A549 (cell line): ENCODE results near the gene THYN1.
"Not testable (repeated sequence)": the region's sequence is repeated elsewhere in the genome, so short reads cannot be mapped to it uniquely, and the experiment has no call there.

Experiments used
- BHLHE40 ChIP-seq: IDR thresholded peaks from 2 replicates; pipeline ENCODE4 v1.6.1; 2012; ENCODE audit warnings: low read depth, low read length, inconsistent platforms
- CTCF ChIP-seq: fragments of >200 bp; sonication (Bioruptor Twin); formaldehyde crosslinking; IDR thresholded peaks from 3 replicates; pipeline ENCODE4 v1.5.1; 2016
- EP300 ChIP-seq, 2 experiments: fragments of >200 bp; sonication (Bioruptor Twin); formaldehyde crosslinking; IDR thresholded peaks; 2 replicates in 1 of 2; 3 replicates in 1 of 2; pipeline ENCODE4 v1.6.1; 2016 to 2017
- HDAC2 ChIP-seq: fragments of 200-600 bp; sonication (generic); IDR thresholded peaks from 2 replicates; pipeline ENCODE4 v1.6.1; 2016
- HEYL ChIP-seq: fragments of 250-450 bp; sonication (Bioruptor Pico); IDR thresholded peaks from 2 replicates; pipeline ENCODE4 v1.8.0; 2021; ENCODE audit warnings: mild to moderate bottlenecking, moderate library complexity
- HMGXB4 ChIP-seq: fragments of 250-450 bp; sonication (Bioruptor Pico); IDR thresholded peaks from 2 replicates; pipeline ENCODE4 v1.5.0; 2021; ENCODE audit warnings: mild to moderate bottlenecking, moderate library complexity, borderline replicate concordance
- MAFK ChIP-seq: fragments of 450-650 bp; IDR thresholded peaks from 2 replicates; pipeline ENCODE4 v1.6.1; 2014; ENCODE audit not compliant: partially characterized antibody
- NR3C1 ChIP-seq: fragments of >200 bp; sonication (Bioruptor Twin); formaldehyde crosslinking; IDR thresholded peaks from 3 replicates; pipeline ENCODE4 v1.6.1; 2017
- POLR2A ChIP-seq: IDR thresholded peaks from 2 replicates; pipeline ENCODE4 v1.6.1; 2012; ENCODE audit warnings: mild to moderate bottlenecking, low read length
- RAD21 ChIP-seq, 2 experiments: fragments of >200 bp in 1 of 2; sonication (Bioruptor Twin) in 1 of 2; formaldehyde crosslinking in 1 of 2; IDR thresholded peaks in 1 of 2; conservative IDR thresholded peaks in 1 of 2; 2 replicates in 1 of 2; 3 replicates in 1 of 2; pipeline ENCODE4 v1.6.1; 2012 to 2018; ENCODE audit warnings: inconsistent platforms in 1 of 2
- RCOR1 ChIP-seq: fragments of 150-350 bp; IDR thresholded peaks from 2 replicates; pipeline ENCODE4 v1.6.1; 2014; ENCODE audit warnings: antibody characterized with exemption, low read length, low read depth
- REST ChIP-seq: fragments of 200-600 bp; sonication (generic); IDR thresholded peaks from 2 replicates; pipeline ENCODE4 v1.6.1; 2016; ENCODE audit warnings: antibody characterized with exemption, mild to moderate bottlenecking, moderate library complexity

DNA sequence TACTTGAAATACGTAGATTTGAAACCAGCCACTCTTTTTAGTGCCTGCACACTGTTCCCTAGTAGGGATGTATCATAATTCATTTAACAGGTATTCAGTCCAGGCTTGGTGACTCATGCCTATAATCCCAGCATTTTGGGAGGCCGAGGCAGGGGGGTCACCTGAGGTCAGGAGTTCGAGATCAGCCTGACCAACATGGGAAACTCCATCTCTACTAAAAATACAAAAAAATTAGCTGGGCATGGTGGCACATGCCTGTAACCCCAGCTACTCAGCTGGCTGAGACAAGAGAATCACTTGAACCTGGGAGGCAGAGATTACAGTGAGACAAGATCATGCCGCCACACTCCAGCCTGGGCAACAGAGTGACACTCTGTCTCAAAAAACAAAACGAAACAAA is 31.2 kb upstream of the THYN1 start:
- TF ChIP-seq EP300 (IDR thresholded peaks at IDR 0.05); CTCF; RAD21 (conservative IDR thresholded peaks at IDR 0.05 in 1 of 2, IDR thresholded peaks at IDR 0.05 in 1 of 2); POLR2A; RCOR1; HDAC2; BHLHE40; HMGXB4 (CRISPR knock-in tag); REST; MAFK; HEYL (CRISPR knock-in tag); NR3C1: not testable (repeated sequence)
